Progenitor cell of endocrine pancreas (in vitro differentiated cells): ENCODE measurements around the gene SRXN1. TPM values are rescaled to one million over a fixed set of nuclear protein-coding genes. Genes with fewer than 3 reads are reported as not detected.
A peak's percentile ranks its signal among the peaks of the same experiment; 100 is the strongest.

Experiments used
- DNase-seq: peaks from one replicate; pipeline ENCODE4 v3.0.0; 2021; ENCODE audit warnings: low spot score; ENCODE audit not compliant: unreplicated experiment
- H3K27ac Mint-ChIP-seq: 2 replicates; pipeline ENCODE4 v1.8.0; 2021; ENCODE audit warnings: mild to moderate bottlenecking, moderate library complexity, mixed read lengths
- H3K27me3 Mint-ChIP-seq: 2 replicates; pipeline ENCODE4 v1.8.0; 2021; ENCODE audit warnings: mixed read lengths
- H3K36me3 Mint-ChIP-seq: 2 replicates; pipeline ENCODE4 v1.8.0; 2022; ENCODE audit warnings: mixed read lengths; ENCODE audit not compliant: insufficient read depth
- H3K4me1 Mint-ChIP-seq: 2 replicates; pipeline ENCODE4 v1.8.0; 2021; ENCODE audit warnings: low read depth, mixed read lengths
- H3K4me3 Mint-ChIP-seq: 2 replicates; pipeline ENCODE4 v1.8.0; 2021; ENCODE audit warnings: low read depth, mild to moderate bottlenecking, moderate library complexity, mixed read lengths
- H3K9me3 Mint-ChIP-seq: 2 replicates; pipeline ENCODE4 v1.8.0; 2021; ENCODE audit warnings: low read depth, mixed read lengths
- CTCF ChIP-seq: fragments of 200-600 bp; sonication (generic); IDR thresholded peaks from one replicate; pipeline ENCODE4 v1.5.0; 2021; ENCODE audit warnings: antibody characterized with exemption, mild to moderate bottlenecking; ENCODE audit not compliant: unreplicated experiment
- total RNA-seq: library from RNA; stranded (reverse); gene quantifications from 2 replicates; pipeline ENCODE4 v1.2.1, GENCODE V29; 2021

SRXN1 gene
- total RNA-seq, 1 donor from 2014 or later = 12.0 TPM

- no peaks in the 10 kb centered on the region for H3K36me3 Mint-ChIP-seq
- peaks cover 4% of the 10 kb centered on the region for H3K4me1 Mint-ChIP-seq
- no peak for DNase-seq
- no peak for TF ChIP-seq CTCF
- H3K4me3 Mint-ChIP-seq = no peak overlapping the region
- H3K27me3 Mint-ChIP-seq = peaks cover 50% of the 10 kb centered on the region
- H3K9me3 Mint-ChIP-seq = no peaks in the 10 kb centered on the region
- H3K27ac Mint-ChIP-seq = no peak overlapping the region
Observed at GRCh38 chr20:680638-681187, 27.7 kb upstream of the SRXN1 start.

GRCh38 chr20:677957-678356 lies 25.0 kb upstream of the SRXN1 start:
- peaks cover 5% of the 10 kb centered on the region for H3K4me1 Mint-ChIP-seq
- DNase-seq = no peak
- no peak for TF ChIP-seq CTCF
- no peaks in the 10 kb centered on the region for H3K36me3 Mint-ChIP-seq
- H3K4me3 Mint-ChIP-seq = no peak overlapping the region
- H3K9me3 Mint-ChIP-seq = no peaks in the 10 kb centered on the region
- H3K27me3 Mint-ChIP-seq = peaks cover 72% of the 10 kb centered on the region
- H3K27ac Mint-ChIP-seq = no peak overlapping the region

- H3K9me3 Mint-ChIP-seq = no peaks in the 10 kb centered on the region
- H3K4me3 Mint-ChIP-seq = no peak overlapping the region
- H3K27ac Mint-ChIP-seq = no peak overlapping the region
- peaks cover 5% of the 10 kb centered on the region for H3K4me1 Mint-ChIP-seq
- H3K27me3 Mint-ChIP-seq = peaks cover 81% of the 10 kb centered on the region
- H3K36me3 Mint-ChIP-seq = no peaks in the 10 kb centered on the region
- no peak for TF ChIP-seq CTCF
- DNase-seq = no peak
Observed at GRCh38 chr20:676967-677366, 24.0 kb upstream of the SRXN1 start.

- peaks cover 81% of the 10 kb centered on the region for H3K27me3 Mint-ChIP-seq
- H3K9me3 Mint-ChIP-seq = no peaks in the 10 kb centered on the region
- H3K36me3 Mint-ChIP-seq = no peaks in the 10 kb centered on the region
- no peak overlapping the region for H3K4me3 Mint-ChIP-seq
- no peak for TF ChIP-seq CTCF
- H3K4me1 Mint-ChIP-seq = peaks cover 5% of the 10 kb centered on the region
- no peak overlapping the region for H3K27ac Mint-ChIP-seq
- DNase-seq = no peak
Observed at GRCh38 chr20:676315-676937, 23.4 kb upstream of the SRXN1 start.

- peak; percentile 85 for DNase-seq
- no peak for TF ChIP-seq CTCF
- Mint-ChIP-seq H3K27me3 (peaks cover 80% of the 10 kb centered on the region), H3K36me3 (no peaks in the 10 kb centered on the region), H3K9me3 (no peaks in the 10 kb centered on the region), H3K4me3 (peak within 1 kb of the TSS; percentile 33), H3K27ac (no peak within 1 kb of the TSS), H3K4me1 (peaks cover 5% of the 10 kb centered on the region)
Observed at GRCh38 chr20:675453-676314, 22.7 kb upstream of the SRXN1 start, which contains the start of gene SCRT2. Gene SCRT2 (minus strand): TSS chr20:675802. CDS start chr20:675601, 201 bp downstream.
